Rectal smooth muscle tissue (tissue), 1 donor: Measurements from ENCODE around the gene LTN1.

Experiments
- H3K27ac ChIP-seq: one replicate; pipeline ENCODE4 v1.7.0; 2013; ENCODE audit warnings: low read depth, low read length, inconsistent platforms
- H3K27me3 ChIP-seq: one replicate; pipeline ENCODE4 v1.7.0; 2013; ENCODE audit warnings: low read length; ENCODE audit not compliant: control insufficient read depth, insufficient read depth
- H3K36me3 ChIP-seq: one replicate; pipeline ENCODE4 v1.7.0; 2013; ENCODE audit warnings: low read length; ENCODE audit not compliant: control insufficient read depth, insufficient read depth
- H3K4me1 ChIP-seq: one replicate; pipeline ENCODE4 v1.7.0; 2013; ENCODE audit warnings: low read length; ENCODE audit not compliant: control insufficient read depth, insufficient read depth
- H3K4me3 ChIP-seq: one replicate; pipeline ENCODE4 v1.7.0; 2013; ENCODE audit warnings: low read length
- H3K9ac ChIP-seq: one replicate; pipeline ENCODE4 v1.7.0; 2013; ENCODE audit warnings: low read length

Gene LTN1

GRCh38 chr21:28884976-28885852, 107.5 kb downstream of the LTN1 start:
- peak overlapping the region; percentile 93 for H3K4me3 ChIP-seq
- H3K4me1 ChIP-seq, result peaks cover 3% of the 10 kb centered on the region
- peak overlapping the region; percentile 71 for H3K9ac ChIP-seq
- H3K36me3 ChIP-seq, result no peaks in the 10 kb centered on the region
- H3K27ac ChIP-seq, result peak overlapping the region; percentile 98
- no peaks in the 10 kb centered on the region for H3K27me3 ChIP-seq

- Histone ChIP-seq H3K27me3 (no peaks in the 10 kb centered on the region), H3K9ac (peak overlapping the region; percentile 71), H3K27ac (peak overlapping the region; percentile 98), H3K36me3 (no peaks in the 10 kb centered on the region), H3K4me3 (peak overlapping the region; percentile 93), H3K4me1 (peaks cover 3% of the 10 kb centered on the region)
Measured at GRCh38 chr21:28884481-28884880, 108.2 kb downstream of the LTN1 start.

- H3K27me3 ChIP-seq, result no peaks in the 10 kb centered on the region
- no peak overlapping the region for H3K9ac ChIP-seq
- H3K27ac ChIP-seq, result no peak overlapping the region
- peaks cover 3% of the 10 kb centered on the region for H3K4me1 ChIP-seq
- H3K4me3 ChIP-seq, result peak overlapping the region; percentile 93
- no peaks in the 10 kb centered on the region for H3K36me3 ChIP-seq
Measured at GRCh38 chr21:28883931-28884330, 108.7 kb downstream of the LTN1 start.

GRCh38 chr21:28882345-28882744, 110.3 kb downstream of the LTN1 start:
- H3K27me3 ChIP-seq, result no peaks in the 10 kb centered on the region
- H3K4me1 ChIP-seq, result peaks cover 3% of the 10 kb centered on the region
- no peak overlapping the region for H3K27ac ChIP-seq
- no peak overlapping the region for H3K9ac ChIP-seq
- no peak overlapping the region for H3K4me3 ChIP-seq
- no peaks in the 10 kb centered on the region for H3K36me3 ChIP-seq
